ENCODE measurements around the gene CELSR1.

The CELSR1 gene

DNA sequence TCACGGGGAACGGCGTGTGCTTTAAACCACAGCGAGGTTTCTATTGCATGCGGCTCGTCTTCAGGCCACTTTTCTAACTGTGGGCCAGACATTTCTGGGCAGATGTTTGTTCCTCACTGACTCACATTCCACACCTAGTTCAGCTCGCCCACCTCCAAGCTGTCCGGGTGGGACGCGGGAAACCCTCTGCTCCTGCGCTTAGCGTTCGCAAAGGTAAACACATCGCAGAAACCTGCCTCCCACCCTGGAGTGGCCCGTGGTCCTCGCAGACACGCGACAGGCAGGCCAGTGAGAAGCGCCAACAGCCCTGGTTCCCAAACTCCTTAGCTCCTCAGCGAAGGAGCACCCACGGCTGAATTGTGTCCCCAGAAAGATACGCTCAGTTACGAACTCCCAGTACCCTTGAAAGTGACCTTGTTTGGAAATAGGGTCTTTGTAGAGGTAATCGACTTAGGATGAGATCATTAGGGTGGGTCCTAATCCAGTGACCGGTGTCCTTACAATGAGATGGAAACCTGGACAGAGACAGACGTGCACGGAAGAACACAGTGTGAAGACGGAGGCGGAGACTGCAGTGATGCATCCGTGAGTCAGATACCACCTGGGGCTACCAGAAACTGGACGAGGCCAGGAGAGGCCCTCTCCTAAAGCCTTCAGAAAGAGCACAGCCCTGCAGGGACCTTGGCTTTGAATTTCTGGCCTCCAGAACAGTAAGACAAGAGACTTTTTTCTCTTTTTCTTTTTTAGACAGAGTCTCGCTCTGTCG, 82.7 kb downstream of the CELSR1 start:
- no peak for DNase-seq (ENCODE audit: low read depth in 1 of 2, low spot score in 1 of 2)
- H3K4me3 ChIP-seq (replicated peaks; ENCODE audit: insufficient read depth, low read length): no peak overlapping the region
- no peak for TF ChIP-seq GABPA (IDR thresholded peaks at IDR 0.05; ENCODE audit: low read depth)
- no peak for TF ChIP-seq REST (IDR thresholded peaks at IDR 0.05; ENCODE audit: insufficient replicate concordance, low read depth)
- no peak for TF ChIP-seq SPI1 (IDR thresholded peaks at IDR 0.05; ENCODE audit: borderline replicate concordance, low read depth)
- TF ChIP-seq, protein P1, sequence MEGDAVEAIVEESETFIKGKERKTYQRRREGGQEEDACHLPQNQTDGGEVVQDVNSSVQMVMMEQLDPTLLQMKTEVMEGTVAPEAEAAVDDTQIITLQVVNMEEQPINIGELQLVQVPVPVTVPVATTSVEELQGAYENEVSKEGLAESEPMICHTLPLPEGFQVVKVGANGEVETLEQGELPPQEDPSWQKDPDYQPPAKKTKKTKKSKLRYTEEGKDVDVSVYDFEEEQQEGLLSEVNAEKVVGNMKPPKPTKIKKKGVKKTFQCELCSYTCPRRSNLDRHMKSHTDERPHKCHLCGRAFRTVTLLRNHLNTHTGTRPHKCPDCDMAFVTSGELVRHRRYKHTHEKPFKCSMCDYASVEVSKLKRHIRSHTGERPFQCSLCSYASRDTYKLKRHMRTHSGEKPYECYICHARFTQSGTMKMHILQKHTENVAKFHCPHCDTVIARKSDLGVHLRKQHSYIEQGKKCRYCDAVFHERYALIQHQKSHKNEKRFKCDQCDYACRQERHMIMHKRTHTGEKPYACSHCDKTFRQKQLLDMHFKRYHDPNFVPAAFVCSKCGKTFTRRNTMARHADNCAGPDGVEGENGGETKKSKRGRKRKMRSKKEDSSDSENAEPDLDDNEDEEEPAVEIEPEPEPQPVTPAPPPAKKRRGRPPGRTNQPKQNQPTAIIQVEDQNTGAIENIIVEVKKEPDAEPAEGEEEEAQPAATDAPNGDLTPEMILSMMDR (IDR thresholded peaks at IDR 0.05; ENCODE audit: insufficient read depth, low read length): no peak
- TF ChIP-seq POLR2AphosphoS5 (IDR thresholded peaks at IDR 0.05; ENCODE audit: low read depth): no peak
- H3K27me3 ChIP-seq (ENCODE audit: insufficient read depth, poor library complexity, severe bottlenecking): peaks cover 2% of the 10 kb centered on the region
- H3K27ac ChIP-seq (replicated peaks): no peak overlapping the region

GRCh38 chr22:46453829-46454503, 83.5 kb downstream of the CELSR1 start:
- TF ChIP-seq, protein P1 (IDR thresholded peaks at IDR 0.05; ENCODE audit: insufficient read depth, low read length): no peak
- TF ChIP-seq POLR2AphosphoS5 (IDR thresholded peaks at IDR 0.05; ENCODE audit: low read depth) (no peak), GABPA (IDR thresholded peaks at IDR 0.05; ENCODE audit: low read depth) (no peak), REST (IDR thresholded peaks at IDR 0.05; ENCODE audit: insufficient replicate concordance, low read depth) (no peak), SPI1 (IDR thresholded peaks at IDR 0.05; ENCODE audit: borderline replicate concordance, low read depth) (no peak)
- no peak for DNase-seq (ENCODE audit: low read depth in 1 of 2, low spot score in 1 of 2)
- Histone ChIP-seq H3K27ac (replicated peaks) (no peak overlapping the region), H3K27me3 (ENCODE audit: insufficient read depth, poor library complexity, severe bottlenecking) (peaks cover 2% of the 10 kb centered on the region), H3K4me3 (replicated peaks; ENCODE audit: insufficient read depth, low read length) (no peak overlapping the region)

GRCh38 chr22:46453006-46453828, 84.2 kb downstream of the CELSR1 start:
- no peak for DNase-seq (ENCODE audit: low read depth in 1 of 2, low spot score in 1 of 2)

More at GRCh38 chr22:46453006-46453828, 84.2 kb downstream of the CELSR1 start:
- TF ChIP-seq POLR2AphosphoS5 (IDR thresholded peaks at IDR 0.05; ENCODE audit: low read depth): no peak
- Histone ChIP-seq H3K27ac (replicated peaks) (no peak overlapping the region), H3K4me3 (replicated peaks; ENCODE audit: insufficient read depth, low read length) (no peak overlapping the region), H3K27me3 (ENCODE audit: insufficient read depth, poor library complexity, severe bottlenecking) (peaks cover 2% of the 10 kb centered on the region)
